EL (cell line): ENCODE measurements around the gene EPYC.
A peak's percentile ranks its signal among the peaks of the same experiment; 100 is the strongest.
"Not testable (repeated sequence)": the region's sequence is repeated elsewhere in the genome, so short reads cannot be mapped to it uniquely, and the experiment has no call there.

Experiments used
- DNase-seq: peaks from one replicate; pipeline ENCODE4 v3.0.0-alpha.2; 2016

Gene EPYC

DNA sequence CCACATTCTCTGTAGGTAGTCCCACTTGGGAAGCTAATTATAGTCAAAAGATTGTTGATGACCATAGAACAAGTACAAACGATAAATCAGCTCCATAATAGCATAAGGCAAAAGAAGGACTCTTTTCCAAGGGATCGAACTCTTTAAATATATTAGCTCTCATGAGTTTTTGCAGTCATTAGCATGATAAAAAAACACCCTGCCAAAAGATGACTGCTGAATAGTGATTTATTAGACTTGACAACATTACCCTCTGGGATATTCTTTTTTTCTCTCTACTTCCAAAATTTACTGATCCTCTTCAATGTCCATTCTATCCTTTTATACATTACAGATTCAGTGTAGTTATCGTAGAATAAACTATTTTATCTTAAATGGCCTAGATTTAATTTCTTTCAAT, 14.2 kb downstream of the EPYC start:
- DNase-seq: no peak

DNA sequence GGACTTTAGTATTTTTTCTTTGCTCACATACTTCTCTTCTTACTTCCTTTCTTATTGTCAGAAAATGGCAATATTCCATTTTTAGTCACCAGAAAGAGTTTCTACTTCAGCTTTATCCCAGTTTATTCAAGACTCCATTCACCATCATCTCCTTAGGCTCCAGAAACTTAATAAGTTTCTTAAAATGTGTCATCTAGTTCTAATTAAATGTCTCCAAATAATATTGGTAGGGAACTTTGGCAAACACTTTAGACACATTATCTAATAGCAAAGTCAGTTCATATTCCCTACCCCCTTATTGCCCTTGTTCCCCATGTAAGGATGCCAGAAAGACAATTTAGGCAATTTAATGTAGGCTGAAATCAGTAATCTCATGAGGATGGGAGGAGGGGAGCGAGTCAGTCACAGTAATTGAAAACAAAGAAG, 15.1 kb downstream of the EPYC start:
- no peak for DNase-seq

DNA sequence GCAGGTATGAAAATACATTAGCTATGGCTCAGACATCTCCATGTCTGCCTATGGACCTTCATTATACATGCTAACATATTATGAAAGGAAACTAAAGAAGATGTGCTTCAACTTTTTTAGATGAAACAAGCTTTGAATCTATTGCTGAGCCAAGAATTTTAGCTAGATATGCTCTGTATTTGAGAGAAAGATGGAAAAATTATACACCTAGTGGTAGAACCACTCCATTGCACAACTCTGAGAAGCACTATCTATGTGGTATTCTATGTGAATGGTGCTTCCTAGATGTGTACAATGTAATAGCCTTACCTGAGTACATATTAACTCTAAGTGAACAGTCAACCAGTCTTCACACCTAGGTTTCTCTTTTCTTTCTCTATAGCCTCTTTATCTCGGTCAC, 17.3 kb downstream of the EPYC start:
- no peak for DNase-seq

DNA sequence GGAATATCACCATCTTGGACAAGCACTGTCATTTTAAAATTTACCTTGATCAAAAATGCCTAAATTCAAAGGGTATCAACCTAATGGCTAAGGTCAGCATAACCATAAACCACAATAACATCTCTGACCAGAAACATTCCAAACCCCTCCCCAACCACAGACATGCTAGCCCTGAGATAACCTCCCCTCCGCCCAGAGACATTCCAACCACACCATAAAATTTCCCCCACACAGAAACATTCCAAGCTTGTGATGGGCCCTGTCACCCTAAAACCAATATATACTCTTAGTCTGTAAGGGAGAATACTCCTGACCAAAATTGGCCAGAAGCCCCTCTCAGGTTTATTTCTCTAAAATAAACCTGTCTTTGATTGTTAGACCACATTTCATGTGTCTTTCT, 17.7 kb downstream of the EPYC start:
- DNase-seq: peak; percentile 68

DNA sequence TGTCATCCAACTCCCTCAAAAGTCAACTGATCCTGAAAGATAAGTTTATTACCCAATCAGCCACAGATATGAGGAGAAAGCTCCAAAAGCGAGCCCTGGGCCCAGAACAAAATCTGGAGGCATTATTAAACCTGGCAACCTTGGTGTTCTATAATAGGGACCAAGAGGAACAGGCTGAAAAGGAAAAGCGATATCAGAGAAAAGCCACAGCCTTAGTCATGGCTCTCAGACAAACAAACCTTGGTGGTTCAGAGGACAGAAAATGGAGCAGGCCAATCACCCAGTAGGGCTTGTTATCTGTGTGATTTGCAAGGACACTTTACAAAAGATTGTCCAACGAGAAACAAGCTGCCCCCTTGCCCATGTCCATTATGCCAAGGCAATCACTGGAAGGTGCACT, 19.4 kb downstream of the EPYC start:
- not testable (repeated sequence) for DNase-seq

DNA sequence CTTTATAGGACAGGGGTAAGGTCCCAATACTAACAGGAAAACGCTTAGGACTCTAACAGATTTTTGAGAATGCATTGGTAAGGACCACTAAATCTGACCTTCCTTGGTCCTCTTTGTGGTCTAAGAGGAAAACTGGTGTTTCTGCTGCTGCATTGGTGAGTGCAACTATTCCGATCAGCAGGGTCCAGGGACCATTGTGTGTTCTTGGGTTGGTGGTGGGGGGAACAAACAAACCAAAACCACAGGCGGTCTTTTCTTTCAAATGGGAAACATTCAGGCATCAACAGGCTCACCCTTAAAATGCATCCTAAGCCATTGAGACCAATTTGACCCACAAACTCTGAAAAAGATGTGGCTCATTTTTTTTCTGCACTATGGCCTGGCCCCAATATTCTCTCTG, 20.7 kb downstream of the EPYC start:
- DNase-seq: no peak

DNA sequence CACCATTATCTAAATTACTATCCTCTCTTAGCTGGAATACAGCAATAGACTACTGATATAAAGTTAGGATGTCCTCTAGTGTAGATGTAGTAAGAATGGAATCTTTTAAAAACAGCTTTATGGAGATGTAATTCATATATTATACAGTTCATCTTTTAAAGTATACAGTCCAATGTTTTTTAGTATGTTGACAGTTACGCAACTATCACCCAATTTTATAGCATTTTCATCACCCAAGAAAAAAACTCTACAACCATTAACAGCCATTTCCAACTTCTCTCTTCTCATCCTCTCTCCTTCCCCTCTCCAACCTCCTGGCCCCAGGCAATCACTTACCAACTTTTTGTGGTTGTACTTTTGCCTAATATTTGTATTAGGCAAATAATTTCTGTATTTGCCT, 22.6 kb downstream of the EPYC start:
- DNase-seq: no peak

DNA sequence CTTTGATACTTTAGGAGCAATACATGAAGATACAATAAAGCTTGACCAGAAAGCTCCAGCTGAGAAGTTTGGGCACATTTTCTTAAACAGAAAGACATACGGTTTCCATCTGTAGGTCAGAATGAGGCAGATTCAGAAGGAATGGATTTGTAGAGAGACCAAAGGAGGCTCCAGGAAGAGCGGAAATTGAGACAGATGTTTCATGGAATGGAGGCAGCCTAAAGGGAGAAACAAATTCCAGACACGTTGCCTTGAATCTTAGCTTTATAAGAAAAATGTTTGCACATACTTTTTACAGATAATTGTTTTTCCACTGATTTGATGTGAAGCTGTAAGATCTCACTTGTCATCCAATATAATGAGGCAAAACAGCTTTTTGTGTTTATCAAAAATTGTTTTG, 24.8 kb downstream of the EPYC start:
- DNase-seq: no peak

DNA sequence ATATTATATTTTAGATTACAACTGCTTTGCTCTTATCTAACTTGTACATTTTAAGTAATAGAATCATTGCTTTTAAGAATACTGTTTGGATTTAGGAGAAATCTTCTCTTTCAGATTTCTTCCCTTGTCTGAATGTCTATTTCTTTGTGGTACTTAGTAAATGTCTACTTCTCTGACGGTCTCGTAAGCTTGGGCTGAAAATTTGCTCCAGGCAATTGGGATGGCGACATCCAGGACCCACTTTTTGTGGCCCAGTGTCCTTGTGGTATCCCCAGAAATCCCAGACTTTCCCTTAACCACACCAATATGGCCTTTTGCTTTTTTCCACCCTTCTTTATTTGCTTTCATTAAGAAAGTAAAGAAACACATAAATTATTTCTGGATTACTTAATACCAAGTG, 25.8 kb downstream of the EPYC start:
- no peak for DNase-seq

DNA sequence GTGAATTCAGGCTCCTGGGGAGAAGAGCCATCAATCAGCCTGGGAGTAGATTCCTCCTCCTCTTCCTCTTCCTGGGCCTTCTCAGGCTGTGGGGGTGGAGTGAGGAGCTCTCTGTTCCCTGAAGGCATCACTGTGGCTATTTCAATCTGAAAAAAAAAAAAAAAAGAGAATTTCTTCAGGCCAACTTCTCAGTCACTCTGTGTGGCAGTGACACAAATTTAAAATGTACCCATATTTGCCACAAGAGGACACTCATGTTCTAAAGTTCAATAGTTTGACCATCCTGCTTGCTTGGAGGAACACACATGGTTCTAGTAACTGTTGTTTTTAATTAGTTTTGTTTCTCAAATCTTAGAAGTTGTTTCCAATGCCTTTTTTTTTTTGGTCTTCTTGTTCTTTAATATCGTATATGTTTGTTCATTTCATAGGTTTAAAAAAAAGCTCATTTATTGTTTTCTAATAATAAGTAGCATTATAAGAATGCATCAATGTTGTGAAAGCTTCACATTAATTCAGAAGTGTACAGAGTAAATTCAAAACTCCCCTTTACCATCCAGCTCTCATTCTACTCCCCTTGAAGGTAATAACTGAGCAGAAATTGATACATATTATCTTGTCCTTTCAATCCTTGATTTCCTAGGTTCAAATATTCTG, 26.5 kb downstream of the EPYC start:
- DNase-seq: peak; percentile 71

DNA sequence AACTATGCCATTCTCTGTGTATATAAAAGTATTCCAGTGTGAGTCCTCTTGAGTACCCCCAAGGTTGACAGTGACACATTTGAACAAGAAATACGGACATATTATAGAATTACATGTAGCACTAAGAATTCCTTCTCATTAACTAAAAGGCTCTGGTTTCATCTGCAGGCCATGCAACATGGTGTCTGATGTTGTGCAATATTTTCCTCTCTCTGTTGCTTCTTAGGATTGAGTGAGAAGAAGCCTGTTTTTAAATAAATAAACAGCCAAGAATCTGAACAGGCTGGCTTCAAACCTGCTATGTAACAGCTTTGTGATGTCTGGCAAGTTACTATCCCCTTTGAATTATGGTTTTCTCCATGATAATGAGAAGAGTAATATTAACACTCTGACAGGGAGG, 27.5 kb downstream of the EPYC start:
- DNase-seq: no peak

DNA sequence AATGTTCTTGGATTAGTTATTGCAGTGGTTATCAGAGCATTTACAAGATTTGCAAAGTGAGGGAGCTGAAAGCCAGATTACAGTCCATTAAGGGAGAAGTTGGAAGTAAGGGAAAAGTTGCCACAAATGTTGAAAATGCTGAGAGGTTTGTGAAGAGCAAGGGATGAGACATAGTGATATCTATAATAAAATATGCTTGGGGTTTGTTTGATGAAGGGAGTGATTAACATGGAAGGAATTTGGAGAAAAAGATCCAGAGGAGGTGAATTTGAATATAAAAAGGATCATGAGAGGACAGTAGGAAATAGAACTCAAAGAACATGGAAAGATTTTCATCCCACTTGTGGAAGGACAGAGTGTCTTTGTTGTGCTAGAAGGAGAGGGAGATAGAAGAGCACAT, 30.5 kb downstream of the EPYC start:
- DNase-seq: peak; percentile 72

DNA sequence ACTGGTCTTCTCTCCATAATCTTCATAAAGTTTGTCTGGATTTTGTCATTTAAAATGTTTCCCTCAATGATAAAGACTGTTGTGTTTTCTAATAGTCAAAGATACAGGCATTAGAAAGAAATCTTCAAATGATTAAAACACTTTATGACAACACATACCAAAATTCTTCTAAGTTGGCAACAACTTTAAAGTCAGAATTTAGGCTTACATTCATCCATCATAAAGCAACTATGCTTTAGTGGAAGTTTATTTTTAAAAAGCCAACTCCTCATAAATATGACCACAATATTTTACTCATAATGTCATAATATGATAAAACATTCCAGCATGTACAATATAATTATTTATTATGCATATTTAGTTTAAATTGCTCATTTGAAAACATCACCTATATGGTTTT, 32.5 kb downstream of the EPYC start:
- peak; percentile 28 for DNase-seq

DNA sequence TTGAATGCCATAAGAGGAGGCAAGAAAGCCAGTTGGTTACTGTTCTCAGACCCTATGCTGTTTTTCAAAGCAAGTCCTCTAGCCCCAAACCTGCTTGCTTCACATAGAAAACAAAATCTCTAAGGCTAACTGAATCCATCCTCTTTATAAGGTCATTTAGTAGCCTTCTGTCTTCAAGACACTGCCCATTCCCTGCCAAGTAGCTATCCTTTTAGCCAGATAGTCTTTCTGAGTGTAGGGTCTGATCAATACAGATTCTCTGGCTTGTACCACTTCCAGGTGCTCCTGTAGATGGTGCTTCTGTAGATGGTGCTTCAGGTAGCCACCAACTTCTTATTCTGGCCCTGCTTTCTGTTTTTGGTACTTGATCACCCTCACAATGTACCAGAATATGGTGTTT, 33.9 kb downstream of the EPYC start:
- DNase-seq: no peak

DNA sequence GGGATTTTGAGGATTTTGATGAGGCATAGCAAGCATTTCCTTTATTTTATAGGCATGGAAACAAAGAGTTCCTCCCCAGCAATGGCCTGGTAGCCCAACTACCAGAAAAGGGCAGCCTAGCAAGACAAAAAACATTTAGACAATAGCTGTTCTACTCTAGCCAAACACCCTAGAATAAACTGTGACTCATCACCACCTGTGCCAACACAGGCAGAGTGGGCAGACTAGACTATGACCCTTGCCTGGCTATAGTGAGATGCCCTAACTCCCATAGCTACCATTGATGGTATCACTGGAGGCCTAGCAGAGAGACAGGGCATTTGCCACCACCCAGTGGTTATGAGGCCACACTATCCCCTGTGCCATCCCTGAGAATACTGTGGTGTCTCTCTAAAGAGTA, 34.3 kb downstream of the EPYC start:
- no peak for DNase-seq

DNA sequence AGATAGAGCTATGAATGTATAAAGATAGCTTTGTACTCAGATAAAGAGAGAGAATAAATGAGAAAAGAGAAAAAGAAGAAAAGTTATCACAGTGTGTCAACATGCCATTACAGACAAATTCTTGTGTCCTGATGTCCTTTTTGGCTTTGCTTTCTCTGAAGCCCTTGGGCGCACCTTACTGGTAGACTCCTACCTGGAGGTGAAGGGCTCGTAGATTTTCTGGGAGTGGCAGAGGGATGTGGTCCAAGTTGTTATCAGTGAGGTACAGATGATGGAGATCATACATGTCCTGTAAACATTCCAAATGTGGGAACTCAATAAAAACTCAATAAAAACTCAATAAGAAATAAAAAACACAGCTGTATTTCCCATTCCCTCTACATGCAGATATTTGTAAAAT, 34.9 kb downstream of the EPYC start:
- DNase-seq: no peak

DNA sequence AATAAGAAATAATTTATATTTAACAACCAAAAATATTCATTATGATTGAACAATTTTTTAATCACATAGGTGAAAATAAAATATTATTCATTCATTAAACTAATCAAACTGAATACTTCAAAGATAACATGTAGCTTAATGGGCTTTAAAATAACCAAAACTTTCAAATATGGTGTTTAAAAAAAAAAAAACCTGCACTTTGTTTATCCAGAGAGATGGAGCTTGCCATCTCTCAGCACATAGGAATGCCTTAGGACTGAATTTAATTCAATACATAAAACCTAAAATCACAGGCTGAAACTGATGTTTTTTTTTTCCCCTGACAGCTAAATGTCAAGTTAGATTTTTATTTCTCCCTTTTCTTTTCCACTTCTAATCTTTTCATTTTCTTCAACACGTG, 35.4 kb downstream of the EPYC start:
- DNase-seq: no peak

DNA sequence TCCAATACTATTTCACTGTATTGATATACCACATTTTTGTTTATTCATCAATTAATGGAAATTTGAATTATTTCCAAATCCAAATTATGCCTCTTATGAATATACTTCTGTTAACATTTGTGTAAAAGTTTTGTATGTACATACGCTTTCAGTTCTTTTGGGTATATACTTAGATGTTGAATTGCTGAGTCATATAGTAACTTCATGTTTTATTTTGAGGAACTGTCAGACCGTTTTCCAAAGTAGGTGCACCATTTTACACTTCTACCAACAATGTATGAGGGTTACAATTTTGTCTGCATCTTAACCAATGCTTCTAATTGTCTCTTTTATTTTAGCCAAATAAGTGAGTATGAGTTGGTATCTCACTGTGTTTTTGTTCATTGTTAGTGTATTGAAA, 39.6 kb downstream of the EPYC start:
- DNase-seq: no peak

DNA sequence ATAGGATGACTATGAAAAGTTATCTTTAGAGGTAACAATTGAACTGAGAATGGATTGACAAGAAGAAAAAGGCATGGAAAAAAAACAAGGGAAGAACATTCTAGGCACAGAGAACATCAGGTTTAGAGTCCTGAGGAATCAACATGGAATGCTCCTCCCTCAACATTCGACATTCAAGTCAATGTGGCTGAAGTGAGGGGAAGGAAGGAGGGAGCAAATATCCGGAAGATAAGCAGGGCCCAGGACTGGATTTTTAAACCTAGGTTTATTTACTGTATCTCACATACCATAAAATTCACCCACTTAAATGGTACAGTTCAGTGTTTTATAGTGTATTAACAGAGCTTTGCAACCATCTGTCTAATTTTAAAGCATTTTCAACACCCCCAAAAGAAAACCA, 40.2 kb downstream of the EPYC start:
- no peak for DNase-seq

DNA sequence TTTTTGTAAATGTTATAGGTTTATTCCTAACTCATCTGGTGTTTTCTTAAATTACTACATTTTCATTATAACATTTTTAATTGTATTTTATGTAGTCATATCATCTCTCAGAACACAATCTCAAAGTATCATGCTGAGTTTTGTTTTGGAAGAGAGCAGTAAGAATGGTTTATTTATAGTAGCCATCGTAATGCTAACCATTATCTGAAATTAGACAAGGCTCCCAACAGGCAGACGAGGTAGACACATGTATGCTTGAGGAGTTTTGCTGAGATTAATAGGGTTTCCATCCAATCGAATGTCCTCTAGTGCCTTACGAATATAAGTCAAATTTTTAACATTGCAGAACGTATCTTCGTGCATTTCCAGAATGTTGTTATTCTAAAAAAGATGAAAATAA, 40.8 kb downstream of the EPYC start:
- no peak for DNase-seq

DNA sequence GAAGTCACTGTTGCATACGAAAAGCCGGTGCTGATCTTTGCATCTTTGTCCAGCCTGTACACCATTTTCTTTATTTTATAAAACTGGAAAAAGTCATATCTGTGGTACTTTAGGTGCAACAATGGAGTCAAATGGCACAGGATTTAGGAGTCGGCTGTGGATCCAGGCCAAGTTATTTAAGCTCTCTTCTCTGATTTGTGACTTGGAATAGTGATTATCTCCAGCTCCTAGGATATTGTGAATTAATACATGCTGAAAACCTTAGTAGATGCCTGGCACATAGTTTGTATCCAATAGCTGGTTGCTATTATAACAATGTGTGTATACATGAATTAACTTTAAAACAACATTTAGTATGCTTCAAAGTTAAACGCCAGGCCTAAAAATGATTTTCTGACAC, 43.6 kb downstream of the EPYC start:
- DNase-seq: no peak

DNA sequence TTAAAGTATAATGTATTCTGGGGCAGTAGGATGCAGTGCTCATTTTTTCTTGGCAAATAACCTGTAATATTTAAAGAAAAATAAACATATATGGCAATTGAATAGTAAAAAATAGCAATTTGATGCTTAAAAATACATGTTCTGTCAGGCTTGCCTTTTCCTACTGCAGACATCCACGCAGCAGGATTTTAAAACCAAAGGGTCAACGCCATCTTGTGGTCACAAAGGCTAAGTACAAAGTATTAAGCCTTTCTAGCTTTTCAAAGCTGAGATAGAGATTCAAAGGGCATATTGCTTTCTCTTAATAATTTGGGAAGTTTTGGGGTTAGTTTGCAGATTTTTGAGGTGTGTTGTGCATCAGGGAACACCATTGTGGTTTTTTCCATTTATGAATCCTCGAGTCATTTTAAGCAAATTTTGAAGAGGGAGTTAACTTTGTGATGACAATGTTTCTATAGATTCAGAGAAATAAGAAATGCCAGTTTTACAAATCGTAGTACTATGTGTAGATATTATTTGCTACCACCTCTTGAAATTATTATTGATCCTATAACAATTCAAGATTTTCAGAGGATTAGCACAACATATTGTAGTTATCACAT, 45.1 kb downstream of the EPYC start:
- DNase-seq: peak; percentile 56

DNA sequence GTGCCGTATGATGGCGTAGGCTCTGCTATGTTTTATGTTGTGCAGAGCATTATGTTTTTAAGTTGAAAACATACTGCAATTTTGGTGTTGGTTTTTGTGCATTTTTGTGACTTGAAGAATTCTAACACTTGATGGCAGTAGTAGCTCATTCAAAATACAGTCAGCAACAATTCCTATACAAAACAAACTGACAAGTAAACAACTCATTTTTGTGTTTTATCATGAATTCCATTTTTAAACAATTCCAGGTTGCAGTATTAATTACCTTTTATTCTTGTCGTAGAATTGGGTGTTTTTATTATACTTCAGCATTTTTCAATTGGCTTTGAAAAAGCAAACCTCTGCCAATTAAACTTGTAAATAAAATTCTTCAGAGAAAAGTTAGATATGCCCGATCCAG, 45.7 kb downstream of the EPYC start:
- DNase-seq: no peak

DNA sequence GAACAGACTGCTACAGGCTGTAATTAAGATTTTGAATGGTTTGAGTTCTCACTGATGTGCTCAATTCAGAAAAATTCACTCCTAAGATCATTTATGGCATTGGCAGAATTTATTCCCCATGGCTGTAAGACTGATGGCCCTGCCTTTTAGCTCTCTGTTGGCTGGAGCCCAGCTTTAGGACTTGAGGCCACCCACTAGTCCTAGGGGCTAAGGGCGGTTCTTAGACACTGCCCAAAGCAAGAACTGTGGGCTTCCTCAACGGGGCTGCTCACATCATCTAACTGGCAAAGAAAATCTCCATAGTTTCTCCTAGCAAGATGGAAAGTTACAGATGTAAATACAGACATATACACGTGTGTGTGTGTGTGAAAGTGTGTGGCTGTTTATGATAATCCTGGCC, 46.4 kb downstream of the EPYC start:
- DNase-seq: no peak

DNA sequence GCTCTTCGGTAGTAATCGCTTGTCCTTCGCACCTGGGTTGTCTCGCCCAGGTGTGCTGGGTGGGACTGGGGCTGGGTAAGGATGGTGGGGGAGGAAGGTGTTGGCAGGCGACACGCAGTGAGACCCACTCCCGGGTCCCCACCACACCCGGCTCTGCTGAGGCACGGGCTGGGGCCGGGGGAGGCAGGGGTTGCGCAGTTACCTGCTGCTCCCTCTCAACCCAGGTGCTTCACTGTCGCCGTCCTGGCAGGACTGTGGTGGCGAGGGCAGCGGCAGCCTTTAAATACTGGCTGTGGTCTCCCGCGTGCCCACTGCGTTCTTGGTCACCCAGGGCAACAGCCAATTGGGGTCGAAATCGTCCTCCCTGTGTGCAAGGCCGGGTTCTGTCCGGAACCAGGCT, 49.9 kb downstream of the EPYC start, which contains the start of gene CCER1:
Gene CCER1 (minus strand): TSS at position 256 of the 400 bp plus-strand sequence. CDS start 434 bp downstream, outside the sequence.
- DNase-seq: no peak
